ENCODE results near the gene MSH4.
"Not testable (repeated sequence)": the region's sequence is repeated elsewhere in the genome, so short reads cannot be mapped to it uniquely, and the experiment has no call there.

DNA sequence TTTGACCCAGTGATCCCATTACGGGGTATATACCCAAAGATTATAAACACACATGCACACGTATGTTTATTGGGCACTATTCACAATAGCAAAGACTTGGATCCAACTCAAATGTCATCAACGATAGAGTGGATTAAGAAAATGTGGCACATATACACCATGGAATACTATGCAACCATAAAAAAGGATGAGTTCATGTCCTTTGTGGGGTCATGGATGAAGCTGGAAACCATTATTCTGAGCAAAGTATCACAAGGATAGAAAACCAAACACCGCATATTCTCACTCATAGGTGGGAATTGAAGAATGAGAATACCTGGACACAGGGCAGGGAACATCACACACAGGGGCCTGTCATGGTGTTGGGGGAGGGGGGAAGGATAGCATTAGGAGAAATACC lies 12.8 kb upstream of the MSH4 start:
- TF ChIP-seq, protein P1, sequence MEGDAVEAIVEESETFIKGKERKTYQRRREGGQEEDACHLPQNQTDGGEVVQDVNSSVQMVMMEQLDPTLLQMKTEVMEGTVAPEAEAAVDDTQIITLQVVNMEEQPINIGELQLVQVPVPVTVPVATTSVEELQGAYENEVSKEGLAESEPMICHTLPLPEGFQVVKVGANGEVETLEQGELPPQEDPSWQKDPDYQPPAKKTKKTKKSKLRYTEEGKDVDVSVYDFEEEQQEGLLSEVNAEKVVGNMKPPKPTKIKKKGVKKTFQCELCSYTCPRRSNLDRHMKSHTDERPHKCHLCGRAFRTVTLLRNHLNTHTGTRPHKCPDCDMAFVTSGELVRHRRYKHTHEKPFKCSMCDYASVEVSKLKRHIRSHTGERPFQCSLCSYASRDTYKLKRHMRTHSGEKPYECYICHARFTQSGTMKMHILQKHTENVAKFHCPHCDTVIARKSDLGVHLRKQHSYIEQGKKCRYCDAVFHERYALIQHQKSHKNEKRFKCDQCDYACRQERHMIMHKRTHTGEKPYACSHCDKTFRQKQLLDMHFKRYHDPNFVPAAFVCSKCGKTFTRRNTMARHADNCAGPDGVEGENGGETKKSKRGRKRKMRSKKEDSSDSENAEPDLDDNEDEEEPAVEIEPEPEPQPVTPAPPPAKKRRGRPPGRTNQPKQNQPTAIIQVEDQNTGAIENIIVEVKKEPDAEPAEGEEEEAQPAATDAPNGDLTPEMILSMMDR (IDR thresholded peaks at IDR 0.05): not testable (repeated sequence)
- TF ChIP-seq POLR2A (IDR thresholded peaks at IDR 0.05); POLR2AphosphoS5 (IDR thresholded peaks at IDR 0.05; ENCODE audit: insufficient read depth in 1 of 2, low read depth in 1 of 2): not testable (repeated sequence)
